Keratinocyte (primary cell): ENCODE results near the gene DKK3. TPM values are rescaled to one million over a fixed set of nuclear protein-coding genes. Genes with fewer than 3 reads are reported as not detected.

Experiments
- DNase-seq: peaks from one replicate; pipeline ENCODE4 v3.0.0-alpha.2; 2011; ENCODE audit warnings: low read depth, missing footprints, low spot score
- FAIRE-seq: peaks from 2 replicates; lab custom pipeline; 2011; peaks lifted over from hg19 to GRCh38; lab: Jason Lieb, UNC
- H2AFZ ChIP-seq: 2 replicates; pipeline ENCODE4 v1.6.0; 2012; ENCODE audit warnings: low read length, control low read depth, inconsistent platforms; ENCODE audit not compliant: control insufficient read depth
- H3K27ac ChIP-seq: 2 replicates; pipeline ENCODE4 v1.5.1; 2011; ENCODE audit warnings: low read length; ENCODE audit not compliant: control insufficient read depth, insufficient read depth
- H3K27me3 ChIP-seq: 3 replicates; pipeline ENCODE4 v1.6.0; 2011; ENCODE audit warnings: low read length; ENCODE audit not compliant: control insufficient read depth, insufficient read depth; ENCODE audit errors: extremely low read depth
- H3K36me3 ChIP-seq, 2 experiments: 2 replicates in 1 of 2; 3 replicates in 1 of 2; pipeline ENCODE4 v1.5.1; 2011; ENCODE audit warnings: low read length in 2 of 2, mild to moderate bottlenecking in 1 of 2; ENCODE audit not compliant: control insufficient read depth in 2 of 2, insufficient read depth in 2 of 2; ENCODE audit errors: extremely low read depth in 1 of 2
- H3K4me1 ChIP-seq: 3 replicates; pipeline ENCODE4 v1.5.1; 2011; ENCODE audit warnings: low read length; ENCODE audit not compliant: control insufficient read depth, insufficient read depth; ENCODE audit errors: extremely low read depth
- H3K4me2 ChIP-seq: 3 replicates; pipeline ENCODE4 v1.6.0; 2011; ENCODE audit warnings: low read depth, low read length; ENCODE audit not compliant: control insufficient read depth, insufficient read depth; ENCODE audit errors: extremely low read depth
- H3K4me3 ChIP-seq, 3 experiments: fragments of 200-600 bp in 1 of 3; sonication (generic) in 1 of 3; 2 replicates in 2 of 3; 3 replicates in 1 of 3; pipeline ENCODE4 v1.5.1; 2011 to 2016; ENCODE audit warnings: low read length in 3 of 3, mild to moderate bottlenecking in 3 of 3, control low read depth in 2 of 3, inconsistent platforms in 1 of 3, low read depth in 1 of 3, mixed read lengths in 1 of 3, mixed run types in 1 of 3, moderate library complexity in 1 of 3; ENCODE audit not compliant: control insufficient read depth in 2 of 3, insufficient read depth in 2 of 3; ENCODE audit errors: extremely low read depth in 1 of 3
- H3K79me2 ChIP-seq: 2 replicates; pipeline ENCODE4 v1.6.0; 2012; ENCODE audit warnings: low read length; ENCODE audit not compliant: control insufficient read depth, insufficient read depth
- H3K9ac ChIP-seq: 3 replicates; pipeline ENCODE4 v1.6.0; 2011; ENCODE audit warnings: low read length; ENCODE audit not compliant: control insufficient read depth, insufficient read depth; ENCODE audit errors: extremely low read depth
- H3K9me1 ChIP-seq: 3 replicates; pipeline ENCODE4 v1.6.0; 2011; ENCODE audit warnings: low read length; ENCODE audit not compliant: control insufficient read depth, insufficient read depth; ENCODE audit errors: extremely low read depth
- H3K9me3 ChIP-seq: 2 replicates; pipeline ENCODE4 v1.5.1; 2012; ENCODE audit warnings: low read depth, low read length; ENCODE audit not compliant: control insufficient read depth
- H4K20me1 ChIP-seq: 3 replicates; pipeline ENCODE4 v1.6.0; 2011; ENCODE audit warnings: low read length; ENCODE audit not compliant: control insufficient read depth, insufficient read depth; ENCODE audit errors: extremely low read depth
- CTCF ChIP-seq, 3 experiments: IDR thresholded peaks in 1 of 3; conservative IDR thresholded peaks in 1 of 3; optimal IDR thresholded peaks in 1 of 3; 2 replicates in 2 of 3; 3 replicates in 1 of 3; pipeline versions ENCODE3 to v1.5.1; 2011; ENCODE audit warnings: low read length in 3 of 3, mild to moderate bottlenecking in 3 of 3, moderate library complexity in 2 of 3, control low read depth in 1 of 3, inconsistent platforms in 1 of 3; ENCODE audit not compliant: insufficient read depth in 2 of 3; ENCODE audit errors: extremely low read depth in 1 of 3
- EZH2 ChIP-seq: IDR thresholded peaks from one replicate; pipeline ENCODE4 v1.6.1; 2012; ENCODE audit warnings: inconsistent platforms, mild to moderate bottlenecking, low read length, moderate library complexity
- dilution Hi-C: fragments of 300-500 bp; cut with MboI; formaldehyde crosslinking; loops from one replicate; pipeline ENCODE4 v1.7.0; 2020; ENCODE audit warnings: low sequenced_read_pairs; ENCODE audit not compliant: extremely low pct_ligation_motif_present
- polyA plus RNA-seq, 5 experiments: library from polyadenylated mRNA; depleted of rRNA in 3 of 5; stranded (reverse) in 3 of 5; stranded (forward) in 1 of 5; unstranded in 1 of 5; fragments of >200 nt; gene quantifications; 1 replicate in 1 of 5; 2 replicates in 3 of 5; 3 replicates in 1 of 5; pipeline versions ENCODE4 v1.2.1 to v1.2.3, GENCODE V29; 2011 to 2012; ENCODE audit warnings: missing spikeins in 2 of 5, low read depth in 1 of 5, low replicate concordance in 1 of 5

Gene DKK3
- polyA plus RNA-seq, 1 donor (not counting 4 experiments of a cell fraction or from before 2014, with no cell fraction given) = 712 TPM

DNA sequence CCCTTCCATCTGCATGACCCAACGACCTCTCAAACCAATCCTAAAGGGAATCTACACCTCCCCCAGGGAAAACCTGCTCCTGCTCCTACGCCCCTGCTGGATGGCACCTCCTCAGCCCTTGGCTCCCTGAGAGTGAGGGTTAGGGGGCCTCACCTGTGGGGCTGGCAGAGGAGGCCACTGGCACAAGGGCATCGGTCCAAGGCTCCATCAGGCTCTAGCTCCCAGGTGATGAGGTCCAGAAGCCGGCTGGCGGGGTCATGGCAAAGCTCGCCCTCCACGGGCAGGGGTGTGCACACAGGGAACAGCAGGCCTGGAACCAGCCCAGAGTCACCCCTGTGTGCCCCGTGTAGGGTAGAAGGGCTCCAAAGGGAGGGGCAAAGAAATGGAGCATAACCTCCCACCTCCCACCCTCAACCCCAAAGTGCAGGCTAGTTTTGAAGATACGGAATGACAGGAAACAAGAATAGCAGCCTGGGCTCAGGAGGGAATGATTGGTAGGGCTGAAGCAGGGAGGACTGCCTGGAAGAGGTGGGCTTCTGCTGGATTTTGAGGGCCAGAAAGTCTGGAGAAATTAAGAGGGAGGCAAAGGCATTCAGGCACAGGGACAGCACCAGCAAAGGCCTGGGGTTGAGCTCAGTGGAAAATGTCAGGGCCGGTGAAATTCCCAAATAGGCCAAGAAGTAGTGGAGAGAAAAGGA is 42.6 kb downstream of the DKK3 start:
- Histone ChIP-seq H3K4me3 (no peak overlapping the region), H4K20me1 (no peaks in the 10 kb centered on the region), H3K27ac (no peak overlapping the region), H3K27me3 (no peaks in the 10 kb centered on the region), H3K4me2 (no peak overlapping the region), H2AFZ (no peak overlapping the region), H3K9me3 (no peaks in the 10 kb centered on the region), H3K9ac (no peak overlapping the region), H3K4me1 (peaks cover 16% of the 10 kb centered on the region), H3K79me2 (peaks cover 5% of the 10 kb centered on the region), H3K36me3 (peaks cover 40 to 48% of the 10 kb centered on the region in 2 experiments), H3K9me1 (no peaks in the 10 kb centered on the region)
- TF ChIP-seq CTCF (optimal IDR thresholded peaks at IDR 0.05 in 1 of 3, IDR thresholded peaks at IDR 0.05 in 1 of 3, conservative IDR thresholded peaks at IDR 0.05 in 1 of 3; ENCODE audit: extremely low read depth in 1 of 3, insufficient read depth in 2 of 3, low read length in 3 of 3) = no peak
- FAIRE-seq = no peak
- dilution Hi-C loops = no loop called here
- no peak for DNase-seq

DNA sequence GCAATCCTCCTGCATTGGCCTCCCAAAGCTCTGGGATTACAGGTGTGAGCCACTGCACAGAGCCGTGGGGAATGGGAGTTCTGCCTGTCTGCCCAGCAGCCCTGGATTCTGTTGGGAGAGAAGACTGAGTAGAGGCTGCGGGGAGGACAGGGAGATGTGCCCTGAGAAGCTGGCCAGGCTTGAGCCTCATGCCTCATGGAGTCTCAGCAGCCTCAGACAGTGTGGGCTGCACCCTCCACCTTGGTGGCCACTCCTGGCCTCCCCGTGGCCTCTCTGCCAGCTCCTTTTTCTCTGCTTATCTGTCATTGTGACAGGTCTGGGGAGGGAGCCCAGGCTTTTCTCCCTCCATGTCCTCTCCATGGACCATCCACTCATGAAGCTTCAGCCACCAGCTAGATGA is 43.2 kb downstream of the DKK3 start:
- no peak for FAIRE-seq

More for the DNA sequence above, 43.2 kb downstream of the DKK3 start:
- TF ChIP-seq CTCF (optimal IDR thresholded peaks at IDR 0.05 in 1 of 3, IDR thresholded peaks at IDR 0.05 in 1 of 3, conservative IDR thresholded peaks at IDR 0.05 in 1 of 3; ENCODE audit: extremely low read depth in 1 of 3, insufficient read depth in 2 of 3, low read length in 3 of 3) (no peak), EZH2 (no peak)
- H3K4me2 ChIP-seq = no peak overlapping the region
- no peaks in the 10 kb centered on the region for H3K9me1 ChIP-seq
- H3K9ac ChIP-seq = no peak overlapping the region
- DNase-seq = no peak
- no peak overlapping the region for H2AFZ ChIP-seq
- H3K79me2 ChIP-seq = peaks cover 2% of the 10 kb centered on the region
- H3K27me3 ChIP-seq = no peaks in the 10 kb centered on the region
- H4K20me1 ChIP-seq = no peaks in the 10 kb centered on the region
- H3K4me1 ChIP-seq = peaks cover 16% of the 10 kb centered on the region
- dilution Hi-C loops = no loop called here
- H3K4me3 ChIP-seq = no peak overlapping the region
- peaks cover 38 to 43% of the 10 kb centered on the region in 2 experiments for H3K36me3 ChIP-seq
- H3K27ac ChIP-seq = no peak overlapping the region
- H3K9me3 ChIP-seq = no peaks in the 10 kb centered on the region
